PC-9 (cell line): ENCODE data around the gene LRWD1. TPM values are rescaled to one million over a fixed set of nuclear protein-coding genes. Genes with fewer than 3 reads are reported as not detected.
A peak's percentile ranks its signal among the peaks of the same experiment; 100 is the strongest.
"Not testable (repeated sequence)": the region's sequence is repeated elsewhere in the genome, so short reads cannot be mapped to it uniquely, and the experiment has no call there.

ENCODE experiments used
- BruUV-seq: library from RNA; stranded (reverse); fragments of 400-500 nt; replicated peaks from 2 replicates; lab custom pipeline; 2021; lab: Mats Ljungman, UMichigan
- CTCF ChIA-PET: fragments of 300-600 bp; sonication (Branson Sonifier 250); formaldehyde crosslinking; loops from one replicate; lab custom pipeline; 2022; ENCODE audit warnings: antibody characterized with exemption; lab: Charles Lee
- POLR2A ChIA-PET: fragments of 300-600 bp; sonication (Branson Sonifier 250); formaldehyde crosslinking; loops from one replicate; lab custom pipeline; 2022; ENCODE audit warnings: antibody characterized with exemption; ENCODE audit not compliant: unreplicated experiment; lab: Charles Lee
- DNase-seq, 2 experiments: peaks; one replicate each; pipeline versions ENCODE4 v3.0.0 to v3.0.0-alpha.2; 2015 to 2022; ENCODE audit warnings: mixed read lengths in 1 of 2
- H2AFZ ChIP-seq: fragments of 200-600 bp; sonication (generic); 2 replicates; pipeline ENCODE4 v1.8.1; 2017; ENCODE audit warnings: antibody characterized with exemption
- H3F3A ChIP-seq: fragments of 200-600 bp; sonication (generic); 2 replicates; pipeline ENCODE4 v1.8.1; 2017; ENCODE audit warnings: antibody characterized with exemption, mild to moderate bottlenecking, low read depth; ENCODE audit not compliant: insufficient read depth
- H3K27ac ChIP-seq: fragments of 200-600 bp; sonication (generic); 2 replicates; pipeline ENCODE4 v1.6.1; 2016; ENCODE audit warnings: mixed run types
- H3K27me3 ChIP-seq: fragments of 200-600 bp; sonication (generic); 2 replicates; pipeline ENCODE4 v1.6.1; 2016; ENCODE audit warnings: low read depth, mixed run types; ENCODE audit not compliant: insufficient read depth
- H3K36me3 ChIP-seq: fragments of 200-600 bp; sonication (generic); 2 replicates; pipeline ENCODE4 v1.6.1; 2016; ENCODE audit warnings: low read depth, mixed run types
- H3K4me1 ChIP-seq: fragments of 200-600 bp; sonication (generic); replicated peaks from 2 replicates; pipeline ENCODE4 v1.6.1; 2016; ENCODE audit warnings: mixed run types; ENCODE audit not compliant: insufficient read depth
- H3K4me2 ChIP-seq: fragments of 200-600 bp; sonication (generic); 2 replicates; pipeline ENCODE4 v1.6.1; 2017; ENCODE audit warnings: mixed run types
- H3K4me3 ChIP-seq: fragments of 200-600 bp; sonication (generic); 2 replicates; pipeline ENCODE4 v1.6.1; 2016; ENCODE audit warnings: mixed run types
- H3K79me2 ChIP-seq: fragments of 200-600 bp; sonication (generic); 2 replicates; pipeline ENCODE4 v1.6.1; 2017; ENCODE audit warnings: low read depth, mixed run types
- H3K9me2 ChIP-seq: fragments of 200-600 bp; sonication (generic); 2 replicates; pipeline ENCODE4 v1.8.1; 2017; ENCODE audit warnings: mild to moderate bottlenecking; ENCODE audit not compliant: insufficient read depth
- H3K9me3 ChIP-seq: fragments of 200-600 bp; sonication (generic); 2 replicates; pipeline ENCODE4 v1.8.1; 2016; ENCODE audit warnings: low read depth; ENCODE audit not compliant: insufficient read depth
- H4K20me1 ChIP-seq: fragments of 200-600 bp; sonication (generic); 2 replicates; pipeline ENCODE4 v1.8.1; 2017; ENCODE audit not compliant: insufficient read depth
- CTCF ChIP-seq: fragments of 200-600 bp; sonication (generic); conservative IDR thresholded peaks from 2 replicates; pipeline ENCODE4 v1.6.1; 2017; ENCODE audit warnings: mixed run types, antibody characterized with exemption, mild to moderate bottlenecking, moderate library complexity
- intact Hi-C: fragments of 100-400 bp; cut with micrococcal nuclease; formaldehyde crosslinking; loops from one replicate; pipeline ENCODE4 v1.10.0; 2022; ENCODE audit not compliant: unreplicated experiment
- total RNA-seq: library from RNA; stranded (reverse); gene quantifications from 2 replicates; pipeline ENCODE4 v1.2.3, GENCODE V29; 2021

The LRWD1 gene
- total RNA-seq, 1 experiment from 2014 or later = 35.3 TPM

DNA sequence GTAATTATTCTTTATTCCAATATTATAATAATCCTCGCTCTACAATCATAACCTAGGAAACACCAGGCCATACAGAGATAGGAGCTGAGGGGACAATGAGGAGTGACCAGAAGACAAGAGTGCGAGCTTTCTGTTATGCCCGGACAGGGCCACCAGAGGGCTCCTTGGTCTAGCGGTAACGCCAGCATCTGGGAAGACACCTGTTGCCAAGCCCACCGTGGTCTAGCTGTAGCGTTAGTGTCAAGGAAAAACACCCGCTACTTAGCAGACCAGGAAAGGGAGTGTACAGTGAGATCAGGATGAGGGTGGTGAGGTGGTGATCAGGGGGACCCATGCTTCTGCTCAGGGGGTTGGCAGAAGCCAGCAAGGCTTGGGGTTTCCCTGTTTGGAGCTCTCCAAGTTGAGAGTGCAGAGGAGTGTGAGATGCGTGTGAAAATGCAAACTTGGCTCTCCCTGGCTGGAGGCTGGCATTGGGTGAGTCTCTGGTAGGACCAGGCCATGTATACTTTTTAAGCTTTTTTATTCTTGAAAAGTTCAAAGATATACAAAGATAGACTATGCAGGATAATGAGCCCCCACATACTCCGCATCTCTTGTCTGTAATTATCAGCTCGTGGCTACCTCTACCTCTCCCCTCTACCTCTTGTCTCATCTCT lies 15.3 kb downstream of the LRWD1 start:
- H3K27me3 ChIP-seq, POLR2A ChIA-PET, H3K4me1 ChIP-seq, intact Hi-C loops, H2AFZ ChIP-seq, H3K4me2 ChIP-seq, H3F3A ChIP-seq, H3K9me3 ChIP-seq, H4K20me1 ChIP-seq, BruUV-seq, H3K27ac ChIP-seq, H3K36me3 ChIP-seq, CTCF ChIA-PET, H3K9me2 ChIP-seq, H3K79me2 ChIP-seq, H3K4me3 ChIP-seq: not testable (repeated sequence)
- TF ChIP-seq CTCF = peak; percentile 55
- peak in 1 of 2 experiments; percentile 74 for DNase-seq

- H3K4me2 ChIP-seq, H3K4me3 ChIP-seq, H2AFZ ChIP-seq, intact Hi-C loops, H3F3A ChIP-seq, H3K9me2 ChIP-seq, BruUV-seq, H3K79me2 ChIP-seq, POLR2A ChIA-PET, H3K27me3 ChIP-seq, CTCF ChIA-PET, H3K36me3 ChIP-seq, H3K27ac ChIP-seq, H3K4me1 ChIP-seq, H4K20me1 ChIP-seq, DNase-seq, H3K9me3 ChIP-seq: not testable (repeated sequence)
Measured at GRCh38 chr7:102481962-102482361, 17.2 kb downstream of the LRWD1 start.

GRCh38 chr7:102484317-102484716 lies 19.5 kb downstream of the LRWD1 start:
- H3K4me3 ChIP-seq, H4K20me1 ChIP-seq, H2AFZ ChIP-seq, H3K27me3 ChIP-seq, H3F3A ChIP-seq, POLR2A ChIA-PET, H3K79me2 ChIP-seq, H3K4me1 ChIP-seq, H3K27ac ChIP-seq, H3K36me3 ChIP-seq, H3K9me3 ChIP-seq, DNase-seq, H3K9me2 ChIP-seq, H3K4me2 ChIP-seq, intact Hi-C loops, CTCF ChIA-PET, BruUV-seq: not testable (repeated sequence)

- H4K20me1 ChIP-seq, H3K9me3 ChIP-seq, H3K4me2 ChIP-seq, H3K79me2 ChIP-seq, H2AFZ ChIP-seq, H3K9me2 ChIP-seq, POLR2A ChIA-PET, intact Hi-C loops, H3K27me3 ChIP-seq, H3K4me1 ChIP-seq, BruUV-seq, CTCF ChIA-PET, H3F3A ChIP-seq, H3K4me3 ChIP-seq, H3K36me3 ChIP-seq, H3K27ac ChIP-seq: not testable (repeated sequence)
- DNase-seq = peak in 1 of 2 experiments; percentile 83
Measured at GRCh38 chr7:102490529-102491075, 25.8 kb downstream of the LRWD1 start.

DNA sequence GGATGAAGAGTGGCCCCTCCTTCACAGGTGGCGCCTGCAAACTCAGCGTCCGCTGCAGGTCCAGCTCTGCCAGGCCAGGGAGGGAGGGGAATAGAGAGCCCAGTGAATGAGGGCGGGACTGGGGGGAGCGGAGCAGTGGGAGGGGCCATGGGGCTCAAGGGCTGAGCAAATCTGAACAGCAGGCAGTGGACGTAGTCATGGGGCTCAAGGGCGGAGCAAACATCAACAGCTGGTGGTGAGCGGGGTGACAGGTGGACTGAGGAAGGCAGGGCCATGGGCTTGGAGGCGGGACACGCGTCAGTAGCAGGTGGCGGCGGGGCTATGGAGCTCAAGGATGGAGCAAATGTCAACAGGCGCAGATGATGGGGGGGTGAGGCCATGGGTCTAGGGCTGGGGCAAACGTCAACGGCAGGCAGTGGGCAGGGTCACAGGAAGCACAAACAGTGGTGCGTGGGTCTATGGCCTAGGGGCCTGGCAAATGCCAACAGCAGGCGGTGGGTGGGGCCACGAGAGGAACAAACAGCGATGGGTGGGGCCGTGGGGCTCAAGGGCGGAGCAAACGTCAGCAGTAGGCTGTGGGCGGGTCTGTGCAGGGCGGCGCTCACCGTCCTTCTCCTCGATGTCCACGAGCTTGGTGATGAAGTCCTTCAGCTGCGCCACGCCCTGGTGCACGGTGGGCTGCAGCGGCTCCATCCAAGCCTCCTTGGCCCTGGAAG lies 28.6 kb downstream of the LRWD1 start:
- H2AFZ ChIP-seq, CTCF ChIA-PET, POLR2A ChIA-PET, H3K27me3 ChIP-seq, intact Hi-C loops, H3K9me2 ChIP-seq, H3K27ac ChIP-seq, H3F3A ChIP-seq, H3K36me3 ChIP-seq, H4K20me1 ChIP-seq, DNase-seq, H3K4me2 ChIP-seq, H3K4me1 ChIP-seq, BruUV-seq, H3K9me3 ChIP-seq, H3K79me2 ChIP-seq, H3K4me3 ChIP-seq: not testable (repeated sequence)

- BruUV-seq, CTCF ChIA-PET, H2AFZ ChIP-seq, H3F3A ChIP-seq, H3K27me3 ChIP-seq, H3K9me2 ChIP-seq, H3K79me2 ChIP-seq, H3K36me3 ChIP-seq, H4K20me1 ChIP-seq, H3K4me3 ChIP-seq, H3K4me2 ChIP-seq, POLR2A ChIA-PET, intact Hi-C loops, DNase-seq, H3K9me3 ChIP-seq, H3K4me1 ChIP-seq, H3K27ac ChIP-seq: not testable (repeated sequence)
Measured at GRCh38 chr7:102494026-102494425, 29.2 kb downstream of the LRWD1 start.
